NOMO-1 treated with DMSO at 0.1 percent for 48 hours (cell line): Measurements from ENCODE around the gene TMEM47.

ENCODE experiments used
- DNase-seq: peaks from one replicate; lab custom pipeline; 2025; ENCODE audit not compliant: unreplicated experiment; lab: John Stamatoyannopoulos, UW

Gene TMEM47

DNA sequence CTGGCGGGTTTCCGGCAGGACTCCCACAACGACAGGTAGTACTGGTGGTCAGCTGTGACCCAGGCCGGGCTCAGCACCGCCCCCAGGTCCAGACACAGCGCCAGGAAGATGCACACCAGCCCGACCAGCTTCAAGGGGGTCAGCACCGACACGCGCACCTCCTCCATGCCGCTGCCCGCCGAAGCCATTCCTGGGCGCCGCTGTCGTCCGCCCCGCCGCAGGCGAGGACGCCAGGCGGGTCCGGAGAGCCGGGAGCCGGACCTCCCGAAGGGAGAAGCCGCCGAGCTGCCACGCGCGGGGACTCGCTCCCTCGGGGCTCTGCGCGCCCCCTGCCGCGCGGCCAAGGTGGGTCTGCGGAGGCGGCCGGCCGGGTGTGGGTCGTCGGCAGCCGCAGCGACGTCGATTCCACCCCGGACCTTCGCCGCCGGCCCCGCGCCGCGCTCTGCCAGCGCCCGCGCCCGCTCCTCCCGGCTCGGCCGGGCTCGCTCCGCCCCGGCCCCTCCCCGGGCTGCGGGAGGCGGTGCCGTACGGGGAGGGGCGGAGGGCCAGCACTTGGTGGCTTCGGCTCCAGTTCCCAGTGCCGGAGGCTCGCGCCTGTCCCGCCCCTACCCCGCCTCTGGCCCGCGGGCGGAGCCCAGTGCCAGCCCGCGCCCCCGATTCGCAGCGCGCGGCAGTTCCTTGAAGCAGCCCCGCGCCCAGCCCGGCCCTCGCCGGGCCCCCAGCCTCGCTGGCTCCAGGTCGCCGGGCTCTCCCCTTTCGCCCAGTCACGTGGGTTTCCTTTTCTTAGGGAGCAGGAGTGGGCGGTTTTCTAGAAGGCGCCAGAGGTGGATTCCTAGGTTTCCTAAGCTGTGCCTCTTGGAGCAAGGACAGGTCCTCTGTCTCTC is at the start of gene TMEM47:
Gene TMEM47 (minus strand): TSS at position 444 of the 884 bp plus-strand sequence. CDS start 256 bp downstream, at position 188.
- DNase-seq = no peak

DNA sequence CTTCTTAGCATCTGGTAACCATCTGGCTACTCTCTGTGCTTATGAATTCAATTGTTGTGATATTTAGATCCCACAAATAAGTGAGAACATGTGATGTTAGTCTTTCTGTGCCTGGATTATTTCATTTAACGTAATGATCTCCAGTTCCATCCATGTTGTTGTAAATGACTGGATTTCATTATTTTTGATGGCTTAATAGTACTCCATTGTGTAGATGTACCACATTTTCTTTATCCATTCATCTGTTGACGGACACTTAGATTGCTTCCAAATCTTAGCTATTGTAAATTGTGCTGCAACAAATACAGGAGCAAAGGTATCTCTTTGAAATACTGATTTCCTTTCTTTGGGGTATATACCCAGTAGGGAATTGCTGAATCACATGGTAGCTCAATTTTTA is 30.0 kb upstream of the TMEM47 start:
- DNase-seq = no peak

DNA sequence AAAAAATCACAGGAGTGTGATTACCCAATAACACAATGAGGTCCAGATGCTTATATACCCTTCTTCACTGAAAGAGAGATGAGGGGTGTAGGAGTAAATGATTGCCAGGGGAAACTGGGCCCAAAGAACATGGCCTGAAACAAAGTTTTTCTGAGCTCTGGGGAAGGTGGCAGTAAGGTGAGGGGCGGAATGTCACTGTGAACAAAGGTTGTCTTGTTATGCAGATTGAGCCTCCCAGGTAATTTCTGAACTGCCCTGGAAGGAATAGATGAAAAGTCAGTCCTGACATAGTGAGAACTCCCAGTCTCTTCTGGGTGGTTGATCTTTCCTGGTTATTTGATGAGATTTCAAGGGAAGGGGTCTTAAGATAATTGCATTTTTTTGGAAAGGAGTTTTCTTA is 2.5 kb upstream of the TMEM47 start:
- DNase-seq = no peak

DNA sequence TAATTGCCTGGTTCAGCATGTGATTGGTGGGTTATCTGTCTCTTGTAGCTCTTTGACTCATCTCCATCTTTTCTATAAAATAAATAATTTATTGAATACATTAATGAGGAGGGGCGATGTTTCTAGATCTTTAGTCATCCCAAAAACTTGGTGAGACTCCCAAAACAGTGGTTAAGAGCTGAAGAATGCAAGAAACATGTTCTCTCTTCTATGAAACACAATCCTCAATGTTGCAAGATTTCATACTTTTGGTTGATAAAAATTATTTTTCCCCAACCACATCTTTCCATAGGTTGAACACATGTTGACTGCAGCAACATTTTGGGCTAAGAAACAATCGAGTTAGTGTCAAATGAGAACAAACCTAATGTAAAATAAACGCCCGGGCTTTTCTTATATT is 1.2 kb upstream of the TMEM47 start:
- DNase-seq = no peak

DNA sequence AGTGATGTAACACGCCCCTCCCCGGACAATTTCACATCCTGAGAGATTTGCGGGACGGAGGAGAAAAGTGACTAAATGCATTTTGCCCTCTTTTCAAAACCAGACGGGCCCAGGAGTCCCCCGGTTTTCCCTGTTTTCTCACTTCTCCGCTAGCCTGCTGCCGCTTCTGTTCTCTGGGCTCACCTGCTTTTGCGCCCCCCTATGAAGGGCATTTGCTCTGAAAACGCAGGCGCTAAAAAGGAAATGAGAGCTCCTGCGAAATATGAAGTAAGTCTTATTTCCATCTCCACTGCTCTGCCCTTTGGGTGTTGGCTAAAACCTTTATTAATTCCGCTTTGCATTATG is 613 bp upstream of the TMEM47 start:
- DNase-seq = no peak

DNA sequence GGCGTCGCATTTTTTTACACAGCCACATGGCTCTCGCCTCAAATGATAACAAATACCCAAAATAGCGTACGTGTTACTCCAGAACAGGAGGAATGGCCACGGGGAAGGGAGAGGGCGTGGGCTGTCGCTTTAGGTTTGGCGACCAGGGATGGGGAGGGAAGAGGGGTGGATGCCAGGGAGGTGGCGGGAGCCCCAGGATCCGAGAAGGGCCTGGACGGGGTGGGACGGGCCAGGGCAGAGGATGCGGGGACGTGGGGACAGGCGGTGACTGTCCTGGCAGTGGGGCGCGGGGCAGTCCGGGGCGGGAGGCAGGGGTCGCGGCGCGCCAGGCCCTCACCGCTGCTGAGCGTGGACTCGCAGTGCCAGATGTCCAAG is 631 bp downstream of the TMEM47 start:
- no peak for DNase-seq

DNA sequence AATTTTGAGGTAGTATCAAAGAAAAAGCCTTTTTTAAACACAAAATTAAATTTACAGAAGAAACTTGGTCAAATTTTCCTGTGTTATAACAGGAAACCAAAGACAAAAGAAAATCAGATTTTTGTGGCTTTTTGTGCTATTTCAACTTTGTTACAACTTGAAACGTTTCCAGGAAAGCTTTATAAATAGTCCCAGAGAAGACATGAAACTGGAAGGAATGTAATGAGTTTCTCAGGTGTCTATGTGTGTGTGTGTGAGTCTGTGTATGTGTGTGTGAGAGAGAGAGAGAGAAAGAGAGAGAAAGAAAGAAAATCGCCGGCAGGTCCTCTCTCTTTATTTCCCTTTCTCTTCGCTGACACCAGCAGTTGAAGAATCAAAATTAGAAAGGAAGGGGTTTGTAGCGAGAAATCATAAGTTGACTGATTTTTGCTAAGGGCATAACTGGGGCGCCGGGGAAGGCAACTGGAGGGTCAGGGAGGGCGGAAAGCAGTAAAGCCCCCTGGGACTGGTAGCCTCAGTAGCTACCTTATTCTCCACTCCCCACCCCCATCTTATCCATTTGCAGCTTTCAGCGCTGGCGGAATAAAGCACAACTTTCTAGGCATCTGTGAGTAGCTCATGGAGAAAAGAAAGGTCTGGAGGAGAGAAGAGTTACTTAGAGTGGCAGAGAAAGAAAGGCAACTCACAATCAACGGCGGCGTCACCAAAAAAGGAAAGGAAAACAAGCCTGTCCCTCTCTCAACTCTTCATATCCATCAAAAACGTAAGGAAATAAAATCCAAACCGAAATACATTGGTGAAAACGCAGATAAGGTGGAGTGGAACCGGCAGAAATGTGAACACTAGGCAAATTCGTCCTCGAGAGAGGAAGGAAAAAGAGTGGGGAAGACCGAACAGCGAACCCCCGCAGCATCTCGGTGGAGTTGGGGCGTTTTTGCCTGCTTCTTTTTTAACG is 1.3 kb downstream of the TMEM47 start:
- no peak for DNase-seq

DNA sequence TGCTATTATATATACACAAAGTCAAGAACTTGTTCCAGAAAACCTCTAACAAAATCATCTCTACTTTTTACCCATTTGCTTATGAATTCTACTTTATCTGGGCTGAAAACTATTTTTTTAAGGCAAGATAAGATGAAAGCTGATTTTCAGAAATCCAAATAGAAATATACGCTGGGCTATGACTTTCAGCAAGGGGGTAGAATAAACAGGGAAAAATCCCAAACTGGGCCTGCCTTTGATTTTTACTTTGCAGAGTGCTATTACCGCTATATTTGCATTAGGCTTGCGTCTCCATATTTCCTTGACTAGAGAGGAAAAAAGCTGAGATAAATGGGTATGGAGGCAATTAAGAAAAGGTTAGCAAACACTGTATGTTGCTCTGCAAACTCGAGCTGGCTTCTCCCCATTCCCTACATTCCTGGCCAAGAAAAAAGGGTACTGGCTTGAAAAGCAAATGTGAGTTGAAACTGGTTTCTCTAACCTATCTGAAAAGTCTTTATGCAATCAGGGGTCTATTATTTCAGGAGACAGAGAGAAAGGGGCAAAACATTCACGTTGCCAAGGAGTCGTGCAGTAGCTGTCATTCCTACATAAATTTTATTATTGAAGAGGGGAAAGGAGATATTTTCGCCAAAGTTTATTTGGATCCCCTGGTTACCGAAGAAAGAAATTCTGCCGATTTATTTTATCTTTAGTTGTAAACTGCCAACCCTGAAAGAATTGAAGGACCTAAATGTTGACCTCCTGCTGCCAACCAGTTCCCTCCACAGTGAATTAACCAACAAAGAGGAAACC is 2.2 kb downstream of the TMEM47 start:
- no peak for DNase-seq

DNA sequence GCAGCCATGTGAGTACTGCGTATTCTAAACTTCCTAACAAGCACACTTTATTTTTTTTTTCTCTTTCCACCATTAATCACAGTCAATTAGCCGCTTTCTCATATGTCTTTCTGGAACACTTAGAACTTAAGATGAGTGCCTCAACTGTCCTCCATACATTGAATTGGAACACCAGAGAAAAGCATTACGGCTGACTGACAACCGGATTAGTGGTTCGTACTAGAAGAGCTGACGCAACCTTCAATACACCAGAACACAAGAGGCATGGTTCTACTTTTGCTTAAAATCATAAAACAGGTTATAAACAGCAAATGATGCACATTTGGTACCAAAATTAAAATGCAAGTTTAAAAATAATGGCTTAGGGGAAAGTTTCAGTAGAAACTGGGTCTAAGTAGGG is 3.3 kb downstream of the TMEM47 start:
- no peak for DNase-seq

DNA sequence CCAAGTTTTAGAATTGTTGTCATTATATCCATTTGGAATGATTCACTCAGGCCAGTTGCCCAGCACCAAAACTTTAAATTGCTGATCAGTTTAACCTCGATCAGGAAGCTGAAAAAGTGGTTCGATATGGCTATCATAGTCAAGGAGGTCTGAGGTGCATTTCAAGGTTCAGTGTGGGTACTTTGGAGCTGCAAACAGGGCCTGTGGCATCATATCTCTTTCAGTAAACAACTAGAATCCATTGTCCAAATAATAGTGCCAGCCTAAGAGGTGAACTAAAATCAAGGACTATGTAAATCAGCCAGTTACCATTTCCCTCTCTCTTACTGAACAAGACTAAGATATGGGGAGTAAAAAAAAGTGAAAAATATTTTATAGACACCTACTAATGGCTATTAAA is 14.2 kb downstream of the TMEM47 start:
- DNase-seq = no peak

DNA sequence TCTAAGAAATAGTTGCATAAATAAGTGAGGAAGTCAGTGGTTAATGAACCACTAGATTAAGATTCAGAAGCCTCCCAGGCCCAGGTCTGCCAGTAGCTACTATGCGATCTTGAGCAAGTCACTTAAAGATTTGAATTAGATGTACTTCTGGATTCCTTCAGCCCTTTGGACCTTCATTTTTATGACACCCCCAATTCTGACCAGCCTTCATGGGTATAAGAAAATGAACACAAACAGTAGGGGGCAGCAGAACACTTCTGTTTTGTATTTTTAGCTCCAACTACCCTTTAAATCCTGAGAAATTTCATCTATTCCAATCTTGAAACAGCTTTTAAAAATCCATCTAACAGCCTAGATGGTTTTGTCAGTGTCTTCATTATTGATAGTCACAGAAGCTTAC is 19.0 kb downstream of the TMEM47 start:
- DNase-seq = peak; percentile 8

DNA sequence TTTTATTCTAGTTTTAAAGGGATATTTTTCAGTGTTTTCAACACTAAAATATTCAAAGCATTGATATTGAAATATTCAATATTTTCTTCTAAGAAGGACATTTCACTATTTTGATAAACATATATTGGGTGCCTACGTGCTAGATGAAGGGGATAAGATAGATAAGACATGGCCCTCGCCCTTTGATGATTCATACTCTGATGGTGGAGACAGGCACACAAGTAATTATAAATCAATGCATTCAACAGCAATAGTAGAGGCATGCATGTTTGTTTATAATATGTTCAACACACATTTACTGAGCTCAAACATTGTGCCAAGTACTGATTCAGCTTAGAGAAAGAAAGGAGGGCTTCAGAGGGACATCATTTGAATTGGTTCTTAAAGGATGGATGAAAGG is 22.7 kb downstream of the TMEM47 start:
- DNase-seq = no peak

DNA sequence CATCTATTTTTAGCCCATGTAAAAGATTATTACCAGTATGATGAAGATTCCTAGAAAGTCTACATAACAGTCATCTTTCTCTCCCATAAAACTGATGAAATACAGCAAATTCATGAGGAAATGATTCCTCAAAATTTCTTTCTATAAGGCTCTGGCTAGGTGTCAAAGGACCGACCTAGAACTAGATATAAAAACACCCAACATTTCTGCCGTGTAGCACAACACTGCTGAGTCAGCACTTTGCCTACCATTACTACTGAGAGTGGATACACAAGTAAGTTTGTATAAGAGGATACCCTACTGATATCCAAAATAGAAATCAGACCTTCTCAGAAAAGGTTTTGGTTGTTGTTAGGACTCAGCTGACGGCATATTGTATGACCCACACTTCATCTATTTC is 24.7 kb downstream of the TMEM47 start:
- DNase-seq = no peak

DNA sequence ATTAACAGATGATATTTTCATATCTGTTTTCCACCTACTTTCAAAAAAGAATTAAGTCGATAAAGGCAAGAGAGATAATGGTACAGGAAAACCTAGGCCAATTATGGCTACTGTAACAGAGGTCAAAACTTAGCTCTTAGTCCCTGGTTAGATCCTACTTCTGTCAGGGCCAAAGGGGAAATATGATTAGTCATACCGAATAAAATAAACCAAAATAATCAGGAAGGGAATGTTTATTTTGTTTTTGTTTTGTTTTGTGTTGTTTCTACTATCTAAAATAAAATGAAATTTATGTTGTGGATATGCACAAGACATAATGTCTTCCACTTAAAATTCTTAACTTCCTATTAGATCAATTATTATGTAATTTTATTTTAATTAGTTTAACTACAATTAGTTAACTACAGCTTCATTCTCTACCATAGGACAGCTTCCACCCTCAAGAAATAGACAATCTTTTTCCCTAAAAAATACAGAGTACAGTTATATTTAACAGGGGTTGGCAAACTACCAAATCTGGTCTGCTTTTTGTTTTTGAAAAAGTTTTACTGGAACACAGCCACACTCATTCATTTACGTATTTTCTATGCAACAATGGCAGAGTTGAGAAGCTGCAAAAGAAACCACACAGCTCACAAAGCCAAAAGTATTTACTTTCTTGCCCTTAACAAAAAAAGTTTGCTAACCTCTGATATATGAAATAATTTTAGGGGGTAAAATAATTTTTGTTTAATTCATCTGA is 25.4 kb downstream of the TMEM47 start:
- DNase-seq = no peak

DNA sequence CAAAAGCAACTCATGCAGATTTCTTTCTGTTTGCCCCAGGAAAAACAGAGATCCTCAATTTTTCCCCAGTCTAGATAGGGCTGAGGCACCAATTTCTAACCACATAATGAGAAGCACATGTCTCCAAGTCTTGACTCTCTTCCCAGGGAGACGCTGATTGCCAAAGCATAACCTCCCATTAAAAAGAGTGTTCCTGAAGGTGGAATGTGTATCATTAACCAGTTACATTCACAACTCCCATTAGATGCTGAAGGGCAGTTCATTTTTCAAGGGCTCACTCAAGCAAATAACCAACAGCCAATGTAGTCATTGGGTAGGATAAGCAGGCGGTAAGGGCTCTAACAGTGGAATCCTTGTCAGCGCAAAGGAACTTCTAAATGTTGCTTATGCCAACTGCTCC is 27.5 kb downstream of the TMEM47 start:
- DNase-seq = no peak

DNA sequence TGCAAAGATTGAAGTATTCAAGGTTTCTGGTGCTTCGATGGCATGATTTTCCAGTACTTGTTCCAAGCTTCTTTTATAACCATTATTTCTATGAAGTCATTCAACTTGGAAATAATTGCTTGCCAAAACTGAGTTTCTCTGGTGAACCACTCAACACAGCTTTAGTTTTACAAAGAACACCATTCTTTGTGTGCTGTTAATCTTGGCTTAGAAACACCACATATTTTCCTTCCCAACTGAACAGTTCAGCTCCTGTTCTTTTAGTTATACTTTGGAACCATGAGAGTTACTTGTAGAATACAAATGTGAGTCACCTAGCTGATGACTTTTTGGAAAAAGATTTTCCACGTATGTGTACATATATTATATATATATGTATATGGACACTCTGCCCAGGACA is 32.7 kb downstream of the TMEM47 start:
- no peak for DNase-seq

DNA sequence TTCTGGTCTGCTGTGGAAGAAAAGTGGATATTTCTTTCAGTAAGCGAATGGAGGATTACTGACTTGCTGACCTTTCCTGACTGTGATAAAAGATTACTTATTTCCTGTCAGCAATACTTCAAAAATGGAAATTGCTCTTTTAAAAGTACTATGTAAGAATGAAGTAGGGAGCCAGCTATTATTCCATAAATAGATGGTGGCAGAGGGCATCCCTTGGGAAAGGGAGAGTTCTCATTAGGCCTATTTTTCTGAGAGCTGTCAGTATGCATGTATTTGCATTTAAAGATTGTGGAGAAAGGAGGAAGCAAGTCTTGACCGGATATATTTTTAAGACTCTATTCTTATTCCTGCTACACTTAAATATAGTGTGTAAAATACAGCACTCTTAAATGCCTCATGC is 37.2 kb downstream of the TMEM47 start:
- no peak for DNase-seq

DNA sequence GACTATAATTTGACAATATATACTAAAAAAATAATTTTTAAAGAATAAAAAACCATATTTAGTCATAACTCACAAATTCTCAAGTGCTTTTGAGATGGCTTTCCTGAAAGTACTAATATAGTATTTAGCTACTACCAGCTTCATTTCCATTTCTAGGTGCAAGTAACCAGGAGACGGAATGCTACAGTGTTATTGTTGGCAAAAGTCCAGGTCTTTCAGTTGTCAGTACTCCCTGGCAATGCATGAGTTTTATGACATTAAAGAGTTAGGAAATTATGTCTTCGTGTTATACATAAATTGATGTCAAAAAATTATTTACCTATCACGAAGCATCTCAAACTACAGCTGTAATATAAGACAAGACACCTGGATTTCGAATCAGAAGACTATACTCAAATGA is 45.0 kb downstream of the TMEM47 start:
- no peak for DNase-seq

DNA sequence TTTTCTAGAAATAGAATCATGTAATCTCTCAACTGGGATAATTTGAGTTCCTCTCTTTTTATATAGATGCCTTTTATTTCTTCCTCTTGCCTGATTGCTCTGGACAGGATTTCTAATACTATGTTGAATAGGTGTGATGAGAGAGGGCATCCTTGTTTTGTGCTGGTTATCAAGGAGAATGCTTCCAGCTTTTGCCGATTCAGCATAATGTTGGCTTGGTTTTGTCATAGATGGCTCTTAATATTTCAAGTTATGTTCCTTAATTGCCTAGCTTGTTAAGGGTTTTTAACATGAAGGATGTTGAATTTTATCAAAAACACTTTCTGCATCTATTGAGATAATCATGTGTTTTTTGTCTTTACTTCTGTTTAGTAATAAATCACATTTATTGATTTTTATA is 58.7 kb downstream of the TMEM47 start:
- no peak for DNase-seq

DNA sequence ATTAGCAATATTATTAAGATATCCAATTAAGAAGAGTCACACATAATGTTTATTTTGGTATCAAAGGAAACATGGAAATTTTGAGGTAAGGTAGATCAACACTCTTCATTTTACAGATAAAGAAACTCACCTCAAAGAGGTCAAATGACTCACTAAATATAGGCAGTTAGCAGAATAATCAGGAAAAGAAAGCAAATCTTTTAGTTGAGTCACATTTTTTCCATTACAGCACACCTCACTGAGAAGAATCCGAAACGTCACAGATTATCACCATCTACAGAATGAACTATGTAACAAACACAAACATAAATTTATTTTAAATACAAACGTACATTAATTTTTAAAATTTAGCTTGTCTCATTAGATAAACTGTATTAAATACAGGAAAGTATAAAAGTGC is 70.1 kb downstream of the TMEM47 start:
- DNase-seq = no peak
